DND-41 (cell line): ENCODE data around the gene SMIM23.

Experiments
- CTCF ChIP-seq: IDR thresholded peaks from 2 replicates; pipeline ENCODE4 v1.5.1; 2012; ENCODE audit warnings: borderline replicate concordance, low read length, moderate library complexity, mild to moderate bottlenecking; ENCODE audit not compliant: poor library complexity, severe bottlenecking; ENCODE audit errors: extremely low read depth
- EZH2 ChIP-seq: IDR thresholded peaks from 3 replicates; pipeline ENCODE4 v1.6.1; 2012; ENCODE audit warnings: borderline replicate concordance, low read depth, mild to moderate bottlenecking, moderate library complexity, low read length, inconsistent platforms; ENCODE audit not compliant: severe bottlenecking

DNA sequence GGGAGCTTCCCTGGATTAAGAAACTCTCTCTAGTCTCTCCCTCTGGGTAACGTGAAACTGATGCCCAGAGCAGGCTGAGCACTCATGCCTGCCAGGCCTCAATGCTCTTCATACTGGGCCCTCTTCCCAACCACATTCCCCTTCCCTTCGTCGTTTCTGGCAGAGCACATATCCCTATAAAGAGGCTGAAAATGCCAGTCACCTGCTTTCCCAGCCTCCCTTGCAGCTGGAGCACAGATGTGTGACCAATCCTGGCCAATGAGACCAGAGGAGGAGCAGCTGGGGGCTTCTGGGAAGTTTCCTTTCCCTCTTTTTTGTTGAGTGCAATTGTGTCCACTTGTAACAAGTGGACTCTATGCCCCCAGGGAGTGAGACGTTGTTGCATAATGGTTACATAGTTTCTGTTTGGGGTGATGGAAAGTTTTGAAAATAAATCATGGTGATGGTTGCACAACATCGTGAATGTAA, 30.2 kb upstream of the SMIM23 start:
- TF ChIP-seq CTCF (no peak), EZH2 (no peak)
